Measurements from ENCODE around the gene CXCL12. TPM values are rescaled to one million over a fixed set of nuclear protein-coding genes. Genes with fewer than 3 reads are reported as not detected.

The CXCL12 gene
- total RNA-seq, 1 donor from 2014 or later = 23.7 TPM

GRCh38 chr10:44327461-44327860, 57.4 kb downstream of the CXCL12 start:
- no peaks in the 10 kb centered on the region for H4K20me1 ChIP-seq (ENCODE audit: insufficient read depth, low read length)
- no peak overlapping the region for H2AFZ ChIP-seq (ENCODE audit: low read depth, low read length)
- no peaks in the 10 kb centered on the region for H3K4me1 ChIP-seq (ENCODE audit: insufficient read depth, low read length)
- no peak overlapping the region for H3K4me3 Mint-ChIP-seq (ENCODE audit: unreplicated experiment)
- no peak overlapping the region for H3K27ac ChIP-seq (ENCODE audit: low read depth, low read length)
- H3K27me3 Mint-ChIP-seq (ENCODE audit: low read depth, unreplicated experiment) = peaks cover 28% of the 10 kb centered on the region
- H3K9ac ChIP-seq (ENCODE audit: low read length) = no peak overlapping the region
- no peak for DNase-seq (ENCODE audit: low read depth)
- peaks cover 2% of the 10 kb centered on the region for H3K9me3 Mint-ChIP-seq (ENCODE audit: unreplicated experiment)
- no peaks in the 10 kb centered on the region for H3K27me3 ChIP-seq (ENCODE audit: insufficient read depth, low read length)
- no peak for TF ChIP-seq EZH2 (IDR thresholded peaks at IDR 0.05; ENCODE audit: insufficient read depth, low read length)
- TF ChIP-seq, protein P1, sequence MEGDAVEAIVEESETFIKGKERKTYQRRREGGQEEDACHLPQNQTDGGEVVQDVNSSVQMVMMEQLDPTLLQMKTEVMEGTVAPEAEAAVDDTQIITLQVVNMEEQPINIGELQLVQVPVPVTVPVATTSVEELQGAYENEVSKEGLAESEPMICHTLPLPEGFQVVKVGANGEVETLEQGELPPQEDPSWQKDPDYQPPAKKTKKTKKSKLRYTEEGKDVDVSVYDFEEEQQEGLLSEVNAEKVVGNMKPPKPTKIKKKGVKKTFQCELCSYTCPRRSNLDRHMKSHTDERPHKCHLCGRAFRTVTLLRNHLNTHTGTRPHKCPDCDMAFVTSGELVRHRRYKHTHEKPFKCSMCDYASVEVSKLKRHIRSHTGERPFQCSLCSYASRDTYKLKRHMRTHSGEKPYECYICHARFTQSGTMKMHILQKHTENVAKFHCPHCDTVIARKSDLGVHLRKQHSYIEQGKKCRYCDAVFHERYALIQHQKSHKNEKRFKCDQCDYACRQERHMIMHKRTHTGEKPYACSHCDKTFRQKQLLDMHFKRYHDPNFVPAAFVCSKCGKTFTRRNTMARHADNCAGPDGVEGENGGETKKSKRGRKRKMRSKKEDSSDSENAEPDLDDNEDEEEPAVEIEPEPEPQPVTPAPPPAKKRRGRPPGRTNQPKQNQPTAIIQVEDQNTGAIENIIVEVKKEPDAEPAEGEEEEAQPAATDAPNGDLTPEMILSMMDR (IDR thresholded peaks at IDR 0.05; ENCODE audit: insufficient read depth, low read depth, low read length) = no peak
- H3K9me3 ChIP-seq (ENCODE audit: insufficient read depth, low read depth, low read length) = no peaks in the 10 kb centered on the region
- no peak overlapping the region for H3K27ac Mint-ChIP-seq (ENCODE audit: unreplicated experiment)
- no peak overlapping the region for H3K4me3 ChIP-seq (ENCODE audit: insufficient read depth, low read depth, low read length)
- no peak overlapping the region for H3K4me2 ChIP-seq (ENCODE audit: low read length)
- H3K36me3 ChIP-seq (ENCODE audit: insufficient read depth, low read length) = no peaks in the 10 kb centered on the region
- peaks cover 4% of the 10 kb centered on the region for H3K4me1 Mint-ChIP-seq (ENCODE audit: low read depth, unreplicated experiment)
- no peaks in the 10 kb centered on the region for H3K79me2 ChIP-seq (ENCODE audit: insufficient read depth, low read length)
- no peak for FAIRE-seq
- no peaks in the 10 kb centered on the region for H3K36me3 Mint-ChIP-seq (ENCODE audit: low read depth, unreplicated experiment)
